GM11168 (cell line): Measurements from ENCODE around the gene SBDS.
"Not testable (repeated sequence)": the region's sequence is repeated elsewhere in the genome, so short reads cannot be mapped to it uniquely, and the experiment has no call there.

Source experiments
- in situ Hi-C: fragments of 300-500 bp; cut with MboI; formaldehyde crosslinking; loops from one replicate; pipeline ENCODE4 v1.12.0; 2022; ENCODE audit warnings: low sequenced_read_pairs; ENCODE audit not compliant: unreplicated experiment

SBDS gene

DNA sequence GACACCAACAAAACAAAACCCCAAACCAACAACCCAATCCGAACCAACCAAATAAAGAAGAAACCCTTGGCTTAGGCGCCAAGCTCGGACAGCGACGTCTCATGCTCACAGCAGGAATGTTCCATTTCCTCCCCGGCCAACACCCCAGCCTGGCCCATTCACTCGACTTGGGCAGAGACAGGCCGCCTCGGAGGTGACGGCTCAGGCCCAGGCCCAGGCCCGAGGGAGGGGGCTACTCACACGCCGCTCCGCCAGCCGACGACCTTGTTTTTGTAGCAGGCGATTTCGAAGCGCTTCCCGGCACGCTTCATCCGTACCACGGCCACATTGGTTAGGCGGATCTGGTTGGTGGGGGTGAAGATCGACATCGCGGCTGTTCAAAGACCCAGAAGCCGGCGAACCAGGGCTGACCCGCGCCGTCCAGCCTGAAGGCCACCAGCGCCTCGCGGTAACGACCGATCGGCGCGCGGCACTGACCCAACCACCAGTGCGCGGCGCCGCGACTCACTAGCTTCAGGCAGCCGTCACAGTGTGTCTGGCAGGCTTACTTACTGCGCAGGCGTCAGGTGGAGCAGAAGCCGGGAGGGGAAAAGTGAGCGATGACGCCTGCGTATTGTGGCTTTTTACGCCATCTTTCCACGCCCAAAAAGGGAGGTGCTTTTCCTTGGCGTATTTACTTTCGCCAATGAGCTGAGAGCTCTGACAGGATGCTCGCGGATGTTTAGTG lies at the start of gene SBDS:
TSS of gene SBDS (minus strand) at position 537 of the 727 bp plus-strand sequence. CDS start at position 368, 169 bp downstream.
- in situ Hi-C loops, result not testable (repeated sequence)

DNA sequence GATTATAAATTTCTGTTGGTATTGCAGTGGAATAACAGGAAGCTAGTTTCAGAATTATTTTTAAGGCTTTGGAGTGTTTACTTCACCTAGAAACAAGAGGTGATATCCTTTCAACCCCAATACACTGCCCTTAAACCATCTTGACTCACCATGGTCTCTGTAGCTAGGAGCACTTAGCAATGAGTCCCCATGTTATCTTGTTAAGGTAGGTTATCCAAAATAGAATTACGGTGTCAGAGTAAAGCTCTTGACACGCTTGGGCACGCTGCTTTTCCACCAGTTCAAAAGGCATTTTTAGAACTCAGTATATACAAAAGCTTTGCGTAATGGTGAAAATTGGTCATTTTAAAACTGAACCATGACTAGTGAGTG lies 48.2 kb upstream of the SBDS start:
- in situ Hi-C loops, result loop anchor here (25.0 kb wide), 1 partner anchor 269 kb away; no protein-coding TSS in a partner anchor

DNA sequence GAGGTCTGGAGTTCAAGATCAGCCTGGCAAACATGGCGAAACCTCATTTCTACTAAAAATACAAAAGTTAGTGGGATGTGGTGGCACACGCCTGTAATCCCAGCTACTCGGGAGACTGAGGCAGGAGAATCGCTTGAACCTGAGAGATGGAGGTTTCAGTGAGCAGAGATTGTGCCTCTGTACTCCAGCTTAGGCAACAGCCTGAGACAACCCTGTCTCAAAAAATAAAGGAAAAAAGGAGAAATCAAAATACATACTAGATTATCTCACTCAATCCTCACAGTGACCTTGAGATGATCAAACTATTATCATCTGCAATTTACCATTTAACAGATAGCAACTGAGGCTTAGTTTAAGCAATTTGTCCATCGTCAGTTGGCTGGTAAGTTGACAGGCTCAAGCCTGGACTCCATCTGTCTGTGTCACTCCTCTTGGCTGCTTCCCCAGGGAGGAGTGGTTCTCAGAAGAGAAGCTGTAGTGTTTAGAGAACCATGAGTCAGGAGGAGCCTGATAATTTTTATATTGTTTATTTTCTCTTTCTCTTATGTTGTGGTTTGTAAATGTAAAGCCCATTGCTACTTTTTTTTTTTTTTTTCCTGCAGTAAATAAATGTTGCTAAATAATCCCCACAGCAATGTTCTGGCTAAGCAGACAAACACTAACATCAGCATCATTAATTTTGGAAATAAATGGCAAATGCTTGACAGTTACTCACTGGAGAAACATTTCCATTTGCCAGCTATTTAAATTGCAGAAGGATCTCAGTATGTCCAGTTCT lies 47.6 kb upstream of the SBDS start:
- in situ Hi-C loops, result loop anchor here (25.0 kb wide), 1 partner anchor 269 kb away; no protein-coding TSS in a partner anchor

DNA sequence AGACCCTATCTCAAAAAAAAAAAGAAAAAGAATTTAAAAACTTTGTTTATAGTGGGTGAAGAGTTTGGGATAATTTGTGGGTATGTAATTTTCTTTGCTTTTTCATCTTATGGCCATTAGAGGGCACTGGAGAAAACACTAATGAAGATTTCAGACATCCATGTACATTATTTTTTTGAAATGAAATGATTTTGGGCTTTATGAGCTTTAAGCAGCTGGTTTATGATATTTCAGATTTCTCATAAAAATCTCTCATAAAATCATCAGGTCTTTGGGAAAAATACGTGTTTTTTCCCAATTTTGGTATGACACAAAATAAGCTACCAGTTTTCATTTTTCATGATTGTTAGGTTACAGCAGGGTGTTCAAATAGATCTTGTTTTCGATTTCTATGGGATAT lies 45.4 kb upstream of the SBDS start:
- in situ Hi-C loops, result loop anchor here (25.0 kb wide), 1 partner anchor 271 kb away; no protein-coding TSS in a partner anchor

DNA sequence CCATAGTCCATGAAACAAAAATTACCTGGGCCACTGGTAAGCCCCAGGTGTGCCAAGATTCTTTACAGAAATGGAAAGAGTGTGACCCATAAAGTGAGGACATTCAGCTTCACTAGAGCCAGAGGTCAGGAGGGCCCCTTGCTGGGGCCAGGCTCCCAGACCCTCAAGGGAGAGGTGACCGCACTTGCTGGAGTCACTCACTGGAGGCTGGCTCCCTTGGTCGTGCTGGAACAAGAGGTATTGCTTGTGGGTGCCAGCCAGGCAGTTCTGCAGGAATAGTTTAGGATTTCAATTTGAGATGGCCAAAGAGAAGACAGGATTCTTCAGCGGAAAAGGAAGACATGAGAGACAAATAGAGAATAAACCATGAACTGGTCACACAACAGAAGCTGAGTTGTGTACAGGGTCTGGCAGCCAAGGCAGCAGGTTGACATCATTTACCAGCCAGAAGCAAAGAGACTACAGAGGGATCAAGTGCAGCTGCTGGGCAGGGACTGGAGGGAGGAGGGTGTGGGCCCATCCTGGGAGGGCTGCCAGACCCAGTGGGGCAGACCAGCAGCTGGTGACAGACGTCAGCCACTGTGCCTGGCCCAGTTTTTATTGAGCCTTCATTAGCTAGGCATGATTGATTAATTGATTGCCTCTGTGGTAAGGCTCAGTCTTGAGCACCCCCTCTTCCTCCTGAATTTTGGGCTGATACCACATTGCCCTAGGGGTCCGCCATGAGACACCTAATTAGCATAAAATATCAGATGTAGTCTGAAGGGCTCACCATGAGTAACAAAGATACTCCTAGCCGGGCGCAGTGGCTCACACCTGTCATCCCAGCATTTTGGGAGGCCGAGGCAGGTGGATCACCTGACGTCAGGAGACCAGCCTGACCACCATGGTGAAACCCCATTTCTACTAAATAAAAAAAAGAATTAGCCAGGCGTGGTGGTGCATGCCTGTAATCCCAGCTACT lies 41.3 kb upstream of the SBDS start:
- in situ Hi-C loops, result loop anchor here (25.0 kb wide), 1 partner anchor 276 kb away; no protein-coding TSS in a partner anchor

DNA sequence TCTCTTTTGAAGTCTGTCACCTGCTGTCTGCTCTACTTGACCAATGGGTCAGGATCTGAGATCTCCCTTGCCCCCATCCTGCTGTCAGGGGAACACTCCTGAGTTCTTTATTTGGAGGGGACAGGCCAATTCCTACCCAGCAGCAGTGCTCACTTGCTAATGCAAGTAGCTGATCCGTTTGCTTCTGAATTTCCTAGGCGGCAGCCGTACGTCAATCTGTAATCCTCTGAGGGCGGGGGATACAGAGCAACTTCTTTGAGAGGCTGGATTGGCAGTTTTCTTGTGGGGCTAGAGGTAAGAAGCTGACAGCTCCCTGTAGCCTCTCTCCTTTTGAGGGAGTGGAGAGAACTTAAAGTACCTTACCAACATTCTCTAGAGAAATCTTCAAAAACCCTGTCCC lies 37.9 kb upstream of the SBDS start:
- in situ Hi-C loops, result loop anchor here (25.0 kb wide), 1 partner anchor 279 kb away; no protein-coding TSS in a partner anchor

DNA sequence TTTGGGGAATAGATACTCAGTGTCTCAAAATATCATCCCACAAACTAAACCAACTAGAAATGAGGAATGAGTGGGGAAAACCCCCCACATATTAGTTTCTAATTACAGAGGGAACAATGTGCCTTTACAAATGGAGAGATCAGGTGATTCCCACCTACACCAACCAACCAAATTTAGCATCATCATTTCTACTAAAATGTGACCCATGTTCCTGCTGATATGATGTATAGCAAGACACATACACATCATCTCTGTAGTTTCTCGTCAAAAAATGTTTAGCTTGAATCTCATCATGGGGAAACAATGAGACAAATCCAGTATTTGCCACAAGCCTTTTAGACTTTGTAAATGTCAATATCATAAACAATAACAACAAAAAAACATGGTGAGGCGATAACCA lies 36.3 kb upstream of the SBDS start:
- in situ Hi-C loops, result loop anchor here (25.0 kb wide), 1 partner anchor 281 kb away; no protein-coding TSS in a partner anchor

DNA sequence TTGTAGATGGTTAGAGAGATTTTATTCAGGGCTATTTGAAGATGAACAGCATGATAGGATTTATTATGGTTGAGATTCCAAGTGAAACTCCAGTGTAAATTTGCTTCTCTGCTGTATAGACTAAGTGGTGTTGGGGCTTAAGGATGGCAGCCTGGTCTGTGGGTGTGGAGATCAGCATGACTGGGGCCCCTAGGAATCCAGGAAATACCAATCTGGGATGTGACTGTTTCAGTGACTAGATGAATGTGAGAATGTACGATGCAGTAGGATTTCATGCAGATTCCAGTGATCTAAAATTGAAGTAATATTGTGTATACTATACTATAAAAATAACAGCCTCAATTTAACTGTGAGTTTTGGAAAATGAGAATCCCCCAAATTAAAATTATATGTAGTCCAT lies 30.1 kb upstream of the SBDS start:
- in situ Hi-C loops, result loop anchor here (25.0 kb wide), 1 partner anchor 287 kb away; no protein-coding TSS in a partner anchor

- in situ Hi-C loops, result no loop called here
Observed at GRCh38 chr7:67022511-67022910, 27.1 kb upstream of the SBDS start.

DNA sequence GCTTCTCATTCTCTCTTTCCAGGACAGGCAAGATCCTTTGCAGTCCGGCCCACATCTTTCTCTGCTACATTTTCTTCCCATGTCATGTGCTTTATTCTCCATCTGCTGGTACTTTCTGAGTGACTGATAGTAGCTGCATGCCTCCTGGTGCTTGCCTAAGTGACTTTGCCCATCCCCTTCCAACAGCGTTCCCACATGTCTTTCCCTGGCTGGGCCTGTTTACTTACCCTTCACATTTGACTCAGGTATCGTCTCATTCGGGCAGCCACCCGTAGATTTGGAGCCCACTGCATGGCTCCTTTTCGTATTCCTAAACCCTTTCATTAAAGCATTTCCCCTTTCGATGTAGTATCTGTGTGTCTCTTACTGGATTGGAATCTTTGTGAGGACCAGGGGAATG lies 25.9 kb upstream of the SBDS start:
- in situ Hi-C loops, result no loop called here

GRCh38 chr7:67019562-67020390 lies 24.4 kb upstream of the SBDS start:
- in situ Hi-C loops, result no loop called here

DNA sequence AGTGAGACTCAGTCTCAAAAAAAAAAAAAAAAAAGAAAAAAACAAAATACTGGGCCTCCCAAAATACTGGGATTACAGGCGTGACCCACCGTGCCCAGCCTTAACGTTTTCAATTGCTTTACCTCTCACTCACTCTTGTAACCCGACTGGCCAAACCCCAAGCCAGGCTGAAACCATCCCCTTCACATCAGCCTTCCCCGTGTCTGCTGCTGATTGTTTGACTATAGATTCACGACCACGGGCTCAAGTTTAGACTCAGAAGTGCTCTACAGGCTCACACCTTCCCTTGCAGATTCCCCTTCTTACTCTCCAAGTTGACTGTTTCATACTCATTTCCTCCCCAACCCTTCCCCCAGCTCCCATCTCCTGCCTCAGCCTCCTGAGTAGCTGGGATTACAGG lies 23.6 kb upstream of the SBDS start:
- in situ Hi-C loops, result no loop called here

GRCh38 chr7:67017971-67018370 lies 22.6 kb upstream of the SBDS start:
- in situ Hi-C loops, result not testable (repeated sequence)

DNA sequence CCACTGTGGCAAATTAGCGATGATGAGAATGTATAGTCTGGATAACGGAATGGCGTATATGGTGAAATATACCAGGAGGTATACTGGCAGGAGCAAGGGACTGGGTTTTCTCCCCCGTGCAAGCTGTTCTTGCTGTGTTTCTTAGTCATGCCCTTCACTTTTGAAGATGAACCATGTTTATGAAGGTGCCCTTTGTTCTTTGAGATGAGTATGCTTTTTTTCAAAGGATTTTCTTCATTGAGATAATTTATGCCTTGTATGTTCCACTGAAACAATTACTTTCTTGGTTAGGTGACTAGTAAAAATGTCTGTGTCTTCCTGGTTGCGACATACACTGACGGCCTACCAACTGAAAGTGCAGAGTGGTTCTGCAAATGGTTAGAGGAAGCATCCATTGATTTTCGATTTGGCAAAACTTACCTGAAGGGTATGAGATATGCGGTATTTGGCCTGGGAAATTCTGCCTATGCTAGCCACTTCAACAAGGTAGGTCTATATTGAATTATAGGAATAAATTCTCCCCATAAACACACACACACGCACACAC lies 18.8 kb upstream of the SBDS start:
- in situ Hi-C loops, result not testable (repeated sequence)

GRCh38 chr7:67009677-67010076 lies 14.3 kb upstream of the SBDS start:
- in situ Hi-C loops, result not testable (repeated sequence)

GRCh38 chr7:67008260-67008659 lies 12.9 kb upstream of the SBDS start:
- in situ Hi-C loops, result no loop called here

GRCh38 chr7:67006965-67007364 lies 11.6 kb upstream of the SBDS start:
- in situ Hi-C loops, result no loop called here

DNA sequence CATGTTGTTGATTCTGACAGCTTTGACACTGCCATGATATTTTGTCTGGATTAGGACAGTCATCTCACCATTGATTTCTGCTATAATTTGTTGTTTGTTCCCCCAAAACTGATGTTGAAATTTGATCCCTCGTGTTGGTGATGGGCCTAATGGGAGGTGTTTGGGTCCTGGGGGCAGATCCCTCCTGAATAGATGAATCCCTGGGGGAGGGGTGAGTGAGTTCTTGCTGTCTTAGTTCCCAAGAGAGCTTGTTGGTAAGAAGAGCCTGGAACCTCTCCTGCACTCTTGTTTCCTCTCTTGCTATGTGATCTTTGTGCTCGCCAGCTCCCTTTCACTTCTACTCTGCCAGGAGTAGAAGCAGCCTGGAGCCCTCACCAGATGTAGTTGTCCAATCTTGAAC lies 8.8 kb upstream of the SBDS start:
- in situ Hi-C loops, result not testable (repeated sequence)
